ENCODE results near the gene TSHZ1.

Gene TSHZ1

GRCh38 chr18:75305984-75306383, 95.4 kb downstream of the TSHZ1 start (continued):
- TF ChIP-seq ZBTB10 (tag by site-specific recombination; IDR thresholded peaks at IDR 0.05), result no peak
- no peak for TF ChIP-seq ZNF518A (tag by site-specific recombination; conservative IDR thresholded peaks at IDR 0.05; ENCODE audit: low read depth)
- TF ChIP-seq KLF7 (tag by site-specific recombination; IDR thresholded peaks at IDR 0.05; ENCODE audit: borderline replicate concordance), result no peak
- TF ChIP-seq OSR2 (tag by site-specific recombination; IDR thresholded peaks at IDR 0.05), result no peak
- no peak for TF ChIP-seq ZNF302 (tag by site-specific recombination; IDR thresholded peaks at IDR 0.05; ENCODE audit: low read depth)
- TF ChIP-seq ZFP69B (tag by site-specific recombination; IDR thresholded peaks at IDR 0.05), result no peak
- no peak for TF ChIP-seq ZNF664 (tag by site-specific recombination; IDR thresholded peaks at IDR 0.05)
- TF ChIP-seq ZBTB1 (tag by site-specific recombination; IDR thresholded peaks at IDR 0.05), result no peak
- no peak for TF ChIP-seq ZNF121 (tag by site-specific recombination; IDR thresholded peaks at IDR 0.05)
- no peak for TF ChIP-seq ZNF37A (tag by site-specific recombination; IDR thresholded peaks at IDR 0.05)
- no peak for TF ChIP-seq ZNF394 (tag by site-specific recombination; IDR thresholded peaks at IDR 0.05; ENCODE audit: borderline replicate concordance)
- TF ChIP-seq ZNF639 (tag by site-specific recombination; IDR thresholded peaks at IDR 0.05), result no peak
- TF ChIP-seq ZNF571 (tag by site-specific recombination; IDR thresholded peaks at IDR 0.05), result no peak
- no peak for TF ChIP-seq ZNF530 (tag by site-specific recombination; IDR thresholded peaks at IDR 0.05; ENCODE audit: low read depth)
- TF ChIP-seq GLI4 (tag by site-specific recombination; IDR thresholded peaks at IDR 0.05), result no peak

- H3K4me1 ChIP-seq (ENCODE audit: control insufficient read depth, insufficient read depth, low read length), result no peaks in the 10 kb centered on the region
- H3K9me3 ChIP-seq (ENCODE audit: control insufficient read depth, insufficient read depth, low read depth, low read length), result no peaks in the 10 kb centered on the region; the same call in 1 of the 2 replicates
- H3K4me3 ChIP-seq (ENCODE audit: low read depth, low read length), result no peak overlapping the region
- ChIA-PET POLR2A (no interaction called here), CTCF (interaction anchor here (0.6 kb wide), 2 partner anchors 14 to 233 kb away, joined by 4 to 5 read pairs; no protein-coding TSS in a partner anchor)
- H3K27ac ChIP-seq (ENCODE audit: extremely low read depth, low read depth, low read length), result no peak overlapping the region
- H3K36me3 ChIP-seq (ENCODE audit: control insufficient read depth in 2 of 2, insufficient read depth in 1 of 2, low read length in 2 of 2), result no peaks in the 10 kb centered on the region
- TF ChIP-seq ZNF510 (tag by site-specific recombination; IDR thresholded peaks at IDR 0.05; ENCODE audit: insufficient replicate concordance) (no peak), GLI2 (tag by site-specific recombination; IDR thresholded peaks at IDR 0.05; ENCODE audit: borderline replicate concordance, low read depth) (no peak), ZNF112 (tag by site-specific recombination; IDR thresholded peaks at IDR 0.05) (no peak), ZNF2 (tag by site-specific recombination; IDR thresholded peaks at IDR 0.05) (no peak), ZNF239 (tag by site-specific recombination; IDR thresholded peaks at IDR 0.05) (no peak), ZNF350 (tag by site-specific recombination; IDR thresholded peaks at IDR 0.05) (no peak), GLIS2 (tag by site-specific recombination; IDR thresholded peaks at IDR 0.05) (no peak)
Observed at GRCh38 chr18:75307530-75307929, 96.9 kb downstream of the TSHZ1 start.

Measured in HEK293 (cell line).